Activated naive CD4-positive, alpha-beta T cell treated with anti-CD3 and anti-CD28 coated beads for 36 hours (primary cell): ENCODE results near the gene TRPV6. TPM values are rescaled to one million over a fixed set of nuclear protein-coding genes. Genes with fewer than 3 reads are reported as not detected.

ENCODE experiments used
- CTCF ChIA-PET: fragments of 350-600 bp; sonication (Branson Sonifier 250); formaldehyde crosslinking; loops from one replicate; lab custom pipeline; 2021; ENCODE audit warnings: antibody characterized with exemption; lab: Charles Lee
- DNase-seq: peaks from one replicate; pipeline ENCODE4 v3.0.0-alpha.2; 2020
- H3K27ac Mint-ChIP-seq: one replicate; pipeline ENCODE4 v1.8.0; 2021; ENCODE audit warnings: mild to moderate bottlenecking, mixed read lengths
- H3K27me3 Mint-ChIP-seq: one replicate; pipeline ENCODE4 v1.8.0; 2021; ENCODE audit warnings: low read depth, mixed read lengths
- H3K36me3 Mint-ChIP-seq: one replicate; pipeline ENCODE4 v1.8.0; 2021; ENCODE audit warnings: low read depth, mixed read lengths
- H3K4me1 Mint-ChIP-seq: one replicate; pipeline ENCODE4 v1.8.0; 2021; ENCODE audit warnings: low read depth, mixed read lengths
- H3K4me3 Mint-ChIP-seq: one replicate; pipeline ENCODE4 v1.8.0; 2021; ENCODE audit warnings: mild to moderate bottlenecking, moderate library complexity, mixed read lengths
- H3K9me3 Mint-ChIP-seq: one replicate; pipeline ENCODE4 v1.8.0; 2021; ENCODE audit warnings: mixed read lengths
- intact Hi-C: fragments of 100-400 bp; cut with micrococcal nuclease; formaldehyde crosslinking; loops from one replicate; pipeline ENCODE4 v1.15.1; 2023
- total RNA-seq, 2 experiments: library from RNA; stranded (reverse); gene quantifications; one replicate each; pipeline ENCODE4 v1.2.3, GENCODE V29; 2021

TRPV6 gene
- total RNA-seq: not detected

GRCh38 chr7:142885311-142886230 is at the start of gene TRPV6:
Gene TRPV6 (minus strand): TSS chr7:142885745.
- Mint-ChIP-seq H3K27me3 (no peaks in the 10 kb centered on the region), H3K9me3 (no peaks in the 10 kb centered on the region), H3K4me1 (peaks cover 1% of the 10 kb centered on the region), H3K36me3 (no peaks in the 10 kb centered on the region), H3K4me3 (no peak within 1 kb of the TSS), H3K27ac (no peak within 1 kb of the TSS)
- CTCF ChIA-PET: interaction anchor here (1.5 kb wide), 1 partner anchor 20 kb away, joined by 5 read pairs; no protein-coding TSS in a partner anchor
- intact Hi-C loops: no loop called here
- DNase-seq: no peak

DNA sequence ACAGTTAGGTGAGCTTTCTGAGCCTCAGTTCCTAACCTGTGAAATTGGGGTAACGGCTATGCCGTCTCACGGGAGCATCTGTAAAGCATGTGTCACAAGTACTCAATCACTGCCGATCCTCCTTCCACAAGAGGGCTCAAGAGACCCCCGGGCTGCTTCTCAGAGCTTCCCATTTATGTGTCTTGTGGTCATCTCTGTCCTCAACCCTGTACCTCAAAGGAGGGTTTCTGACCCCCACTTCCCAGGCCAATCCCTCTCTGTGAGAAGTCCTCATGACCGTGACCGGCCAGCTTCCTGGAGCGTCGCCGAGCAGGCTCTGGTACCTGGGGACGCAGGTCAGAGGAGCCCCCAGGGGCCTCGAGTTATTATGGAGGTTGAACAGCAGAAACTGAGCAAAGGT is 48.5 kb upstream of the TRPV6 start:
- Mint-ChIP-seq H3K4me3 (no peak overlapping the region), H3K4me1 (no peaks in the 10 kb centered on the region), H3K27me3 (no peaks in the 10 kb centered on the region), H3K36me3 (no peaks in the 10 kb centered on the region), H3K9me3 (no peaks in the 10 kb centered on the region), H3K27ac (no peak overlapping the region)
- CTCF ChIA-PET: no interaction called here
- no peak for DNase-seq
- intact Hi-C loops: no loop called here

- H3K9me3 Mint-ChIP-seq: no peaks in the 10 kb centered on the region
- intact Hi-C loops: no loop called here
- H3K4me1 Mint-ChIP-seq: no peaks in the 10 kb centered on the region
- CTCF ChIA-PET: interaction anchor here (1.2 kb wide), 1 partner anchor 69 kb away, joined by 3 read pairs; no protein-coding TSS in a partner anchor
- H3K27me3 Mint-ChIP-seq: no peaks in the 10 kb centered on the region
- H3K4me3 Mint-ChIP-seq: no peak within 1 kb of the TSS
- no peak within 1 kb of the TSS for H3K27ac Mint-ChIP-seq
- no peak for DNase-seq
- H3K36me3 Mint-ChIP-seq: no peaks in the 10 kb centered on the region
Observed at GRCh38 chr7:142933624-142934023, 48.1 kb upstream of the TRPV6 start, which contains the start of gene TRPV5. Gene TRPV5 (minus strand): TSS chr7:142933746. CDS start chr7:142933459, 287 bp downstream.

- Mint-ChIP-seq H3K27ac (no peak overlapping the region), H3K9me3 (no peaks in the 10 kb centered on the region), H3K4me3 (no peak overlapping the region), H3K4me1 (no peaks in the 10 kb centered on the region), H3K36me3 (no peaks in the 10 kb centered on the region), H3K27me3 (no peaks in the 10 kb centered on the region)
- CTCF ChIA-PET: interaction anchor here (1.2 to 1.3 kb wide), 2 partner anchors 11 to 69 kb away, joined by 3 read pairs; no protein-coding TSS in a partner anchor
- intact Hi-C loops: no loop called here
- no peak for DNase-seq
Observed at GRCh38 chr7:142933092-142933475, 47.5 kb upstream of the TRPV6 start.

DNA sequence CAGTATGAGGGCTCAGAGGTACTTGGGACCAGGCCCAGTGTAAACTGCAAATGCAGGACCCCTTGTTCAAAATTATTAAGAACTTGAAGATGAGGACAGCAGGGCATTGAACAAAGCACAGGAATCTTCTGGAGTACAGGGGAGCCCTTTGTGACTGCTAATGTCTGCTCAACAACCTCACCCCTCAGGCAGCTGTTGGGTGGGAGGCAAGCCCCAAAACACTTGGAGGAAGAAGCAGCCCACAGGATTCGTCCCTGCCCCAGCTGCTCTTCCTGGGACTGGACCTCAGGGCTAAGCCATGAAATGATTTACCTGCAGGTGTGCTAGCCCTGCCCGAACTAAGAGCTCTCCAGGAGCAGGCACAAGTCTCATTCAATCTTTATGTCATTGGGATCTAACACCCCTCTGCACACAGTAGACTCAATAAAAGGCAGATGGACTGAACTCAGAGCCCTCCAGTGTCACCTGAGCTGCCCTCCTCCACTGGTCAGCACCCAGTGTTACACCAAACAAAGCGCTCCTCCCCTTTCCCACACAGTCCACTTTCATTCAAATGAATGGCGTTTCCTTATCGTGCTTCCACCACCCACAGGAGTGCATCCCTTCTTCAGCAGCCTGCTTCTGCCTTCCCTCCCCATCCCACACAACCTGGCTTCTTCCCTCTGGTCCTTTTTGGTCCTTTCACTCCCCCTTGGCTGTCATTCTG is 47.0 kb upstream of the TRPV6 start:
- CTCF ChIA-PET: interaction anchor here (1.2 to 1.3 kb wide), 2 partner anchors 10 to 70 kb away, joined by 3 read pairs; no protein-coding TSS in a partner anchor
- H3K4me3 Mint-ChIP-seq: no peak overlapping the region

GRCh38 chr7:142930126-142930730 is 44.7 kb upstream of the TRPV6 start:
- H3K36me3 Mint-ChIP-seq: no peaks in the 10 kb centered on the region
- intact Hi-C loops: no loop called here
- H3K27me3 Mint-ChIP-seq: no peaks in the 10 kb centered on the region
- H3K9me3 Mint-ChIP-seq: no peaks in the 10 kb centered on the region
- no peak overlapping the region for H3K4me3 Mint-ChIP-seq
- DNase-seq: no peak
- H3K4me1 Mint-ChIP-seq: no peaks in the 10 kb centered on the region
- CTCF ChIA-PET: no interaction called here
- H3K27ac Mint-ChIP-seq: no peak overlapping the region

More for the DNA sequence above, 47.0 kb upstream of the TRPV6 start:
- intact Hi-C loops: no loop called here
- Mint-ChIP-seq H3K4me1 (no peaks in the 10 kb centered on the region), H3K36me3 (no peaks in the 10 kb centered on the region), H3K27me3 (no peaks in the 10 kb centered on the region), H3K27ac (no peak overlapping the region), H3K9me3 (no peaks in the 10 kb centered on the region)
- no peak for DNase-seq

- Mint-ChIP-seq H3K4me1 (no peaks in the 10 kb centered on the region), H3K4me3 (no peak overlapping the region), H3K9me3 (no peaks in the 10 kb centered on the region), H3K27ac (no peak overlapping the region), H3K36me3 (no peaks in the 10 kb centered on the region), H3K27me3 (no peaks in the 10 kb centered on the region)
- intact Hi-C loops: no loop called here
- no peak for DNase-seq
- CTCF ChIA-PET: interaction anchor here (1.4 kb wide), 1 partner anchor 12 kb away, joined by 5 read pairs; the partner anchor contains the start of gene LLCFC1
Observed at GRCh38 chr7:142927949-142928348, 42.4 kb upstream of the TRPV6 start.

- H3K4me3 Mint-ChIP-seq: no peak overlapping the region
- CTCF ChIA-PET: interaction anchor here (1.4 kb wide), 1 partner anchor 12 kb away, joined by 5 read pairs; the partner anchor contains the start of gene LLCFC1
- H3K4me1 Mint-ChIP-seq: no peaks in the 10 kb centered on the region
- no peak for DNase-seq
- intact Hi-C loops: no loop called here
- no peaks in the 10 kb centered on the region for H3K9me3 Mint-ChIP-seq
- H3K36me3 Mint-ChIP-seq: no peaks in the 10 kb centered on the region
- H3K27ac Mint-ChIP-seq: no peak overlapping the region
- no peaks in the 10 kb centered on the region for H3K27me3 Mint-ChIP-seq
Observed at GRCh38 chr7:142927085-142927745, 41.7 kb upstream of the TRPV6 start.

DNA sequence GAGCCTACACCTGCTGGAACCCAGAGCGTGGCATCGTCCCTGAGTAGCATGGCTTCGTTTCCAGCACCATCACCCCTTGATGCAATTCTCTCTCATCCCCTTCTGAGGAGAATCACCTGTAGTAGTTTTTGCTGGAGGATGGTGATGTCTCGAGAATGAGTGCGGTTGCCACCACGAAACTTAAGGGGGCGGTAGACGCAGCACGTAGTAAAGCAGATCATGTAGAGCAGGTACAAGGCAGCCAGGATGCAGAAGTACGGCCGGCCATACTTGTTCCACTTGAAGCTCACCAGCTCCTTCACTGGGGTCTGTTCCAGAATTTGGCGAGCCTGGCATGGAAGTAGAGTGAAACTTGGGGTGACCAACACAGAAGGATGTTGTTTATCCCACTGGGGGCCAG is 39.9 kb upstream of the TRPV6 start:
- no peak overlapping the region for H3K27ac Mint-ChIP-seq
- CTCF ChIA-PET: interaction anchor here (0.6 to 1.1 kb wide), 3 partner anchors 9 to 106 kb away, joined by 3 to 5 read pairs (median 3); no protein-coding TSS in a partner anchor
- no peak overlapping the region for H3K4me3 Mint-ChIP-seq
- intact Hi-C loops: no loop called here
- no peaks in the 10 kb centered on the region for H3K36me3 Mint-ChIP-seq
- H3K27me3 Mint-ChIP-seq: no peaks in the 10 kb centered on the region
- H3K4me1 Mint-ChIP-seq: no peaks in the 10 kb centered on the region
- DNase-seq: no peak
- no peaks in the 10 kb centered on the region for H3K9me3 Mint-ChIP-seq

GRCh38 chr7:142923391-142923790 is 37.8 kb upstream of the TRPV6 start:
- intact Hi-C loops: no loop called here
- H3K9me3 Mint-ChIP-seq: no peaks in the 10 kb centered on the region
- DNase-seq: no peak
- H3K27me3 Mint-ChIP-seq: no peaks in the 10 kb centered on the region
- H3K4me1 Mint-ChIP-seq: no peaks in the 10 kb centered on the region
- no peak overlapping the region for H3K27ac Mint-ChIP-seq
- no peak overlapping the region for H3K4me3 Mint-ChIP-seq
- H3K36me3 Mint-ChIP-seq: no peaks in the 10 kb centered on the region
- CTCF ChIA-PET: no interaction called here

DNA sequence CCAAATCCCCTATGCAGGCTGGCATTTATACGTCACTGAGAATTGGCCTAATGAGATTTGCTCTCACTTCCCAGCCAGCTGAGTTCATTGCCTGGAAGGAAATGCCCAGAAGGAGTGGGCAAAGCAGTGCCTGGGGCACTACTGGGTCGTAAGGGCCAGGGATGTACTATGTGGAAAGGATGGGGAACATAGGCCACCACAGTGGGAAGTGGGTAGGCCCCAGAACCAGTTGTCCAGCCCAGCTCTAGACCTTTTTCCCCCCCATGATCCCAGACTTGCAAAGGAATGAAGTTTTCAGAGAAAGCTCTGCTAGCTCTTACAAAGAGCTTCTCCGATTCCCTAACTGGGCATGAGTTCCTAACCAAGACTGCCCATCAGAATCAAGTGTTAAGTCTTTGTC is 34.1 kb upstream of the TRPV6 start:
- Mint-ChIP-seq H3K4me3 (no peak overlapping the region), H3K4me1 (no peaks in the 10 kb centered on the region), H3K27me3 (peaks cover 2% of the 10 kb centered on the region), H3K36me3 (no peaks in the 10 kb centered on the region), H3K27ac (no peak overlapping the region), H3K9me3 (no peaks in the 10 kb centered on the region)
- intact Hi-C loops: no loop called here
- CTCF ChIA-PET: interaction anchor here (0.6 kb wide), 1 partner anchor 296 kb away, joined by 3 read pairs; no protein-coding TSS in a partner anchor
- DNase-seq: no peak
